Uterus (tissue), 4 donors: ENCODE data around the gene POLR1C. TPM values are rescaled to one million over a fixed set of nuclear protein-coding genes. Genes with fewer than 3 reads are reported as not detected.
"Not testable (repeated sequence)": the region's sequence is repeated elsewhere in the genome, so short reads cannot be mapped to it uniquely, and the experiment has no call there.

ENCODE experiments used
- DNase-seq, 2 donors: peaks; one replicate each; pipeline ENCODE4 v3.0.0-alpha.2; 2019 to 2020
- H3K27ac ChIP-seq, 2 donors: fragments of 200-600 bp; sonication (generic); 1 replicate in 1 of 2; 2 replicates in 1 of 2; pipeline ENCODE4 v1.5.1; 2016 to 2018
- H3K27me3 ChIP-seq, 2 donors: fragments of 200-600 bp; sonication (generic); one replicate each; pipeline ENCODE4 v1.5.1; 2018 to 2019; ENCODE audit warnings: control low read depth in 1 of 2
- H3K36me3 ChIP-seq, 2 donors: fragments of 200-600 bp; sonication (generic); one replicate each; pipeline ENCODE4 v1.5.1; 2019; ENCODE audit warnings: control low read depth in 1 of 2
- H3K4me1 ChIP-seq, 2 donors: fragments of 200-600 bp; sonication (generic); one replicate each; pipeline ENCODE4 v1.5.1; 2018 to 2019; ENCODE audit warnings: control low read depth in 1 of 2
- H3K4me3 ChIP-seq, 2 donors: fragments of 200-600 bp; sonication (generic); 1 replicate in 1 of 2; 2 replicates in 1 of 2; pipeline ENCODE4 v1.5.1; 2018 to 2019; ENCODE audit warnings: mild to moderate bottlenecking in 1 of 2
- H3K9me3 ChIP-seq, 2 donors: fragments of 200-600 bp; sonication (generic); one replicate each; pipeline ENCODE4 v1.5.1; 2019; ENCODE audit warnings: control low read depth in 1 of 2
- POLR2A ChIP-seq, 2 donors: fragments of 450-650 bp; IDR thresholded peaks; one replicate each; pipeline ENCODE4 v1.6.1; 2016; ENCODE audit warnings: antibody characterized with exemption in 2 of 2, mild to moderate bottlenecking in 1 of 2, moderate library complexity in 1 of 2
- intact Hi-C: fragments of 100-400 bp; cut with DNase I; formaldehyde crosslinking; loops from one replicate; pipeline ENCODE4 v1.15.1; 2023; ENCODE audit warnings: low total_unique reads
- small RNA-seq: library from RNA; depleted of rRNA; stranded (forward); fragments of <200 nt; gene quantifications from one replicate; pipeline ENCODE3, GENCODE V24; 2016
- total RNA-seq, 4 donors: library from RNA; depleted of rRNA in 3 of 4; stranded (reverse); fragments of >200 nt in 3 of 4; gene quantifications; one replicate each; pipeline versions ENCODE4 v1.1.0 to v1.2.4, GENCODE V29; 2014 to 2023
- TF ChIP-seq, protein P1 (sequence below), 4 experiments: fragments of 200-600 bp in 2 of 4; fragments of 450-650 bp in 2 of 4; sonication (generic) in 2 of 4; IDR thresholded peaks; one replicate each; pipeline ENCODE4 v1.5.1; 2016 to 2019; ENCODE audit warnings: antibody characterized with exemption in 4 of 4, mild to moderate bottlenecking in 2 of 4, moderate library complexity in 1 of 4
- donor health status: DM: yes; HTN: yes; CAD: no.

Gene POLR1C
- total RNA-seq, 4 donors from 2014 or later: 15.9 to 39.5 (median 26.0) TPM

DNA sequence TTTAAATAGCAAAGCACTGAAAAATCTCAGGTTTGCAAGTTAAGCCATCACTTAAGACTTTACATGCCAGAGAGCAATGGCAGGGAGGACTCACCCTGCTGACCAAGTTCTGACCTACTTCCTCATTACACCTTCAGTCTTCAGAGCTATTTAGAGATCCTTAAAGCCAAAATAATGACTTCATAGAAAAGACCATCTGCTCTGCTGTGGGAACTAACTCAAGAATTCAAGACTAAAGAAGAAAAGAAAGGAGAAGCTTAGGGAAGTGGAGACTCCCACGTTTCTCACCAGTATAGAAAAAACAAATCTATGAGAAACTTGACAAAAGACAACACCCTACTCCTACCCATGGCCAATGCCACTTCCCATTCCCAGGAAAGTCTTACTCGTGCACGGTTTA, 30.3 kb downstream of the POLR1C start:
- Histone ChIP-seq H3K9me3 (no peaks in the 10 kb centered on the region), H3K4me3 (no peak overlapping the region), H3K27ac (no peak overlapping the region), H3K4me1 (no peaks in the 10 kb centered on the region), H3K36me3 (no peaks in the 10 kb centered on the region), H3K27me3 (no peaks in the 10 kb centered on the region)
- no peak for TF ChIP-seq POLR2A (IDR thresholded peaks at IDR 0.05)
- TF ChIP-seq, protein P1, sequence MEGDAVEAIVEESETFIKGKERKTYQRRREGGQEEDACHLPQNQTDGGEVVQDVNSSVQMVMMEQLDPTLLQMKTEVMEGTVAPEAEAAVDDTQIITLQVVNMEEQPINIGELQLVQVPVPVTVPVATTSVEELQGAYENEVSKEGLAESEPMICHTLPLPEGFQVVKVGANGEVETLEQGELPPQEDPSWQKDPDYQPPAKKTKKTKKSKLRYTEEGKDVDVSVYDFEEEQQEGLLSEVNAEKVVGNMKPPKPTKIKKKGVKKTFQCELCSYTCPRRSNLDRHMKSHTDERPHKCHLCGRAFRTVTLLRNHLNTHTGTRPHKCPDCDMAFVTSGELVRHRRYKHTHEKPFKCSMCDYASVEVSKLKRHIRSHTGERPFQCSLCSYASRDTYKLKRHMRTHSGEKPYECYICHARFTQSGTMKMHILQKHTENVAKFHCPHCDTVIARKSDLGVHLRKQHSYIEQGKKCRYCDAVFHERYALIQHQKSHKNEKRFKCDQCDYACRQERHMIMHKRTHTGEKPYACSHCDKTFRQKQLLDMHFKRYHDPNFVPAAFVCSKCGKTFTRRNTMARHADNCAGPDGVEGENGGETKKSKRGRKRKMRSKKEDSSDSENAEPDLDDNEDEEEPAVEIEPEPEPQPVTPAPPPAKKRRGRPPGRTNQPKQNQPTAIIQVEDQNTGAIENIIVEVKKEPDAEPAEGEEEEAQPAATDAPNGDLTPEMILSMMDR (IDR thresholded peaks at IDR 0.05): no peak
- DNase-seq: no peak
- intact Hi-C loops: no loop called here

DNA sequence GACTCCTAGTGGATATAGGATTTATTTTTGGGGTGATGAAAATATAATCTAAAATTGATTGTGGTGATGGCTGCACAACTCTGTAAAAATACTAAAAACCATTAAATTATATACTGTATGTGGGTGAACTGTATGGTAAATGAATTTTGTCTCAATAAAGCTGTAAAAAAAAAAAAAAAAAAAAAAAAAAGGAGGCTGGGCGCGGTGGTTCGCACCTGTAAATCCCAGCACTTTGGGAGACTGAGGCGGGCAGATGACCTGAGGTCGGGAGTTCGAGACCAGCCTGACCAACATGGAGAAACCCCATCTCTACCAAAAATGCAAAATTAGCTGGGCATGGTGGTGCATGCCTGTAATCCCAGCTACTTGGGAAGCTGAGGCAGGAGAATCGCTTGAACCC, 40.7 kb downstream of the POLR1C start:
- H3K9me3 ChIP-seq, H3K27me3 ChIP-seq, intact Hi-C loops, H3K27ac ChIP-seq, H3K4me3 ChIP-seq, H3K36me3 ChIP-seq, DNase-seq, H3K4me1 ChIP-seq: not testable (repeated sequence)

- H3K9me3 ChIP-seq: no peaks in the 10 kb centered on the region
- H3K36me3 ChIP-seq: no peaks in the 10 kb centered on the region
- DNase-seq: no peak
- TF ChIP-seq POLR2A (IDR thresholded peaks at IDR 0.05): no peak
- TF ChIP-seq, protein P1 (IDR thresholded peaks at IDR 0.05): no peak
- H3K4me1 ChIP-seq: no peaks in the 10 kb centered on the region
- no peaks in the 10 kb centered on the region for H3K27me3 ChIP-seq
- intact Hi-C loops: no loop called here
- H3K4me3 ChIP-seq: no peak overlapping the region
- no peak overlapping the region for H3K27ac ChIP-seq
Observed at GRCh38 chr6:43559328-43559727, 42.4 kb downstream of the POLR1C start.

- H3K4me3 ChIP-seq: no peak overlapping the region
- no peaks in the 10 kb centered on the region for H3K36me3 ChIP-seq
- TF ChIP-seq POLR2A (IDR thresholded peaks at IDR 0.05): no peak
- TF ChIP-seq, protein P1 (IDR thresholded peaks at IDR 0.05): no peak
- H3K4me1 ChIP-seq: no peaks in the 10 kb centered on the region
- no peaks in the 10 kb centered on the region for H3K9me3 ChIP-seq
- DNase-seq: no peak
- intact Hi-C loops: no loop called here
- no peak overlapping the region for H3K27ac ChIP-seq
- no peaks in the 10 kb centered on the region for H3K27me3 ChIP-seq
Observed at GRCh38 chr6:43570876-43571441, 54.1 kb downstream of the POLR1C start.

Small RNA genes lying within 50 kb of the gene (small RNA-seq; reads per million reads assigned to genes)
- gene RF00426 (not detected), gene RNU6-1113P (not detected)

Other genes with a start within 250 kb of the POLR1C start
- not detected for gene SLC22A7, start 218.8 kb upstream of the POLR1C start, total RNA-seq
- 1 to 10 TPM in 2 of 4 donors, not detected in 2; 1.5 to 2.7 TPM for gene CRIP3, start 208.3 kb upstream of the POLR1C start, total RNA-seq
- gene ZNF318, start 147.4 kb upstream of the POLR1C start, total RNA-seq: 10 to 100 TPM in 3 of 4 donors, 1 to 10 TPM in 1; 3.8 to 38.0 (median 24.0) TPM
- 10 to 100 TPM in 2 of 4 donors, 1 to 10 TPM in 1, under 1 TPM in 1; 0.59 to 35.5 (median 10.7) TPM for gene ABCC10, start 89.5 kb upstream of the POLR1C start, total RNA-seq
- gene DLK2, start 61.5 kb upstream of the POLR1C start, total RNA-seq: 1 to 10 TPM in 2 of 4 donors, not detected in 2; 1.9 to 3.3 TPM
- 10 to 100 TPM; 12.8 to 40.8 (median 21.9) TPM for gene TJAP1, start 39.5 kb upstream of the POLR1C start, total RNA-seq
- 1 to 10 TPM in 2 of 4 donors, not detected in 2; 1.2 to 1.5 TPM for gene LRRC73, start 6.7 kb upstream of the POLR1C start, total RNA-seq
- gene YIPF3, start 163 bp upstream of the POLR1C start, total RNA-seq: 100 to 1,000 TPM in 2 of 4 donors, 10 to 100 TPM in 2; 26.5 to 212 (median 92.7) TPM
- gene XPO5, start 58.9 kb downstream of the POLR1C start, total RNA-seq: 10 to 100 TPM; 29.2 to 62.9 (median 40.8) TPM
- gene POLH, start 59.1 kb downstream of the POLR1C start, total RNA-seq: 10 to 100 TPM in 1 of 4 donors, 1 to 10 TPM in 3; 5.4 to 35.1 (median 8.8) TPM
- 10 to 100 TPM; 17.9 to 67.6 (median 40.2) TPM for gene GTPBP2, start 112.2 kb downstream of the POLR1C start, total RNA-seq
- gene MAD2L1BP, start 118.8 kb downstream of the POLR1C start, total RNA-seq: 10 to 100 TPM; 12.3 to 44.3 (median 17.7) TPM
- 1 to 10 TPM in 2 of 4 donors, not detected in 2; 1.9 to 2.0 TPM for gene RSPH9, start 127.9 kb downstream of the POLR1C start, total RNA-seq
- gene MRPS18A, start 170.7 kb downstream of the POLR1C start, total RNA-seq: 10 to 100 TPM; 23.1 to 87.4 (median 36.4) TPM